ENCODE results near the gene TMCO6. TPM values are rescaled to one million over a fixed set of nuclear protein-coding genes. Genes with fewer than 3 reads are reported as not detected.
"Not testable (repeated sequence)": the region's sequence is repeated elsewhere in the genome, so short reads cannot be mapped to it uniquely, and the experiment has no call there.

The TMCO6 gene
- total RNA-seq, 6 donors from 2014 or later: 11.8 to 99.7 (median 31.3) TPM

DNA sequence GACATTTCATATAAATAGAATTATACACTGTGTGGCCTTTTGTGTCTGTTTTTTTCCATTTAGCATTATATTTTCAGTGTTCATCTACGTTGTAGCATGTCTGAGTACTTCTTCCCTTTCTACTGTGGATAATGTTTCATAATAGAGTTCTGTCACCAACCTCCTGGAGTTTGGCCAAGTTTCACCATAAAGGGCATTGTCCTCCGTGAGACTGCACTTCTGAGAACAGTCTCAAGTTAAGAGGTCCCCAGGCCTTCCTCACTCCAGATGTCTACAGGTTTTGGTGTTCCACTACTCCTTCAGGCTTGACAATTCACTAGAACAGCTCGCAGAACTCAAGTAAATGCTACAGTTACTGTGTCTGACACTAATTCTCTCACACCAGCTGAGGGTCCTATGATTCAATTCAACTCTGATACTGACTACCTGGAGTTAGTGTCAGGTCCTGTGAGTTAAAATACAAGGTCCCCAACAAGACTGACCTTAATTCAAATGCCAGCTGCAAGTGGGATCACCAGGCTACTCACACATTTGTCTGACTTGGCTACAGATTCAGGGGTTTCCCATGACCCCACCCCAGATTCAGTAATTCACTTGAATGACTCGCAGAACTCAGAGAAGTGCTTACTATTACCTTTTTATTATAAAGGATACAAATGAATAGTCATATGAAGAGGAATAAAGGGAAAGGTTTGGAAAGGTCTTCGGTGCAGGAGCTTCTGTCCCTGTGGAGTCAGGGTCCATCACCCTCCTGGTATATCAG is 43.5 kb upstream of the TMCO6 start:
- peak in 1 of 2 donors; percentile 80 for DNase-seq
- H3K4me1 ChIP-seq: peaks cover 21 to 31% (median 23%) of the 10 kb centered on the region in 4 donors
- H3K27ac ChIP-seq: peak overlapping the region; percentile 44 to 79 (median 74)
- H3K4me3 ChIP-seq: no peak overlapping the region
- 55 to 63% methylated on average over 5 of the region's 5 CpGs for WGBS, 2 donors
- no peaks in the 10 kb centered on the region for H3K27me3 ChIP-seq
- no peaks in the 10 kb centered on the region for H3K36me3 ChIP-seq
- peak in 1 of 2 donors; percentile 81 for ATAC-seq (ENCODE audit: low FRiP score in 2 of 2)
- TF ChIP-seq POLR2AphosphoS5 (IDR thresholded peaks at IDR 0.05) (peak in 1 of 2 donors; percentile 42), EP300 (IDR thresholded peaks at IDR 0.05) (no peak), POLR2A (IDR thresholded peaks at IDR 0.05) (peak in 1 of 4 donors; percentile 31)
- H3K9me3 ChIP-seq: no peaks in the 10 kb centered on the region

- Histone ChIP-seq H3K27me3 (no peaks in the 10 kb centered on the region), H3K27ac (peak overlapping the region; percentile 44 to 79 (median 74)), H3K4me3 (no peak overlapping the region), H3K4me1 (peaks cover 19 to 31% (median 22%) of the 10 kb centered on the region in 4 donors), H3K36me3 (no peaks in the 10 kb centered on the region), H3K9me3 (no peaks in the 10 kb centered on the region)
- 43 to 71% methylated on average over 1 of the region's 1 CpG for WGBS, 2 donors
- DNase-seq (no peak), ATAC-seq (ENCODE audit: low FRiP score in 2 of 2) (peak in 1 of 2 donors; percentile 41)
- peak in 1 of 4 donors; percentile 26 for TF ChIP-seq POLR2A (IDR thresholded peaks at IDR 0.05)
- TF ChIP-seq POLR2AphosphoS5 (IDR thresholded peaks at IDR 0.05): no peak
Observed at GRCh38 chr5:140596321-140596741, 42.9 kb upstream of the TMCO6 start.

DNA sequence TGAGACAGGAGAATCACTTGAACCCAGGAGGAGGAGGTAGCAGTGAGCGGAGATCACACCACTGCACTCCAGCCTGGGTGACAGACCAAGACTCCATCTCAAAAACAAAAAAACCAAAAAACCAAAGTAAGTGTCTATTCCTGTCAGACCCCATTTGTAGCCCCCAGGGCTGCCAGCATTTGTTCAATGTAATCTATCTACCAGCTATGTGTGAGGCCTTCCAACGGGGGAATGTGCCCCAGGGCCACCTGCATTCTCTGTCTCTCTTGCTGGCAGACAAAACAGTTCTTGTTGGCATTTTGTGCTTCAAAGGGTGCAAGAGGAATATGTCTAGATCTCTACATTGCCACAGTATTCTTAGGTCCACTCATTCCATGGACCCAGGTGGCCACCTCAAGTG is 40.4 kb upstream of the TMCO6 start:
- no peak for DNase-seq
- no peak for ATAC-seq (ENCODE audit: low FRiP score in 2 of 2)
- H3K27ac ChIP-seq: no peak overlapping the region

DNA sequence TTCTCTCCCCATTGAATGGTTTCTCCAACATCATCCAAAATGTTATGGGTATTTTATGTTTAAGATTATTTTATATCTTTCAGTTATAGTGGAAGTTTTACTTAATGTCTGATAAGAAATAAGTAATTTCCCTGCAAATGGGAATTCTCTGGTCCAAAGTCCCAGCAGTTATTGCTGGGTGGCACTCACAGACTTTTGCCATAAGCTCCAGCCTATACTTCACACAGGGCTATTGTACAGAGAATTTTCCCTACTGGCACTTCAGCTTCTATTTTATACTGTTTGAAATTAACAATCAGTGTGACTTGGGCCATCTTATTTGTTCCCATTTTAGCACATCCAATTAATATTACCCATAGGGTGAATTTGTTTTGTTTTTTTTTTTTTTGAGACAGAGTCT is 39.2 kb upstream of the TMCO6 start:
- H3K27ac ChIP-seq: no peak overlapping the region
- TF ChIP-seq, protein P1, sequence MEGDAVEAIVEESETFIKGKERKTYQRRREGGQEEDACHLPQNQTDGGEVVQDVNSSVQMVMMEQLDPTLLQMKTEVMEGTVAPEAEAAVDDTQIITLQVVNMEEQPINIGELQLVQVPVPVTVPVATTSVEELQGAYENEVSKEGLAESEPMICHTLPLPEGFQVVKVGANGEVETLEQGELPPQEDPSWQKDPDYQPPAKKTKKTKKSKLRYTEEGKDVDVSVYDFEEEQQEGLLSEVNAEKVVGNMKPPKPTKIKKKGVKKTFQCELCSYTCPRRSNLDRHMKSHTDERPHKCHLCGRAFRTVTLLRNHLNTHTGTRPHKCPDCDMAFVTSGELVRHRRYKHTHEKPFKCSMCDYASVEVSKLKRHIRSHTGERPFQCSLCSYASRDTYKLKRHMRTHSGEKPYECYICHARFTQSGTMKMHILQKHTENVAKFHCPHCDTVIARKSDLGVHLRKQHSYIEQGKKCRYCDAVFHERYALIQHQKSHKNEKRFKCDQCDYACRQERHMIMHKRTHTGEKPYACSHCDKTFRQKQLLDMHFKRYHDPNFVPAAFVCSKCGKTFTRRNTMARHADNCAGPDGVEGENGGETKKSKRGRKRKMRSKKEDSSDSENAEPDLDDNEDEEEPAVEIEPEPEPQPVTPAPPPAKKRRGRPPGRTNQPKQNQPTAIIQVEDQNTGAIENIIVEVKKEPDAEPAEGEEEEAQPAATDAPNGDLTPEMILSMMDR (IDR thresholded peaks at IDR 0.05): no peak
- TF ChIP-seq EP300 (IDR thresholded peaks at IDR 0.05) (no peak), POLR2AphosphoS5 (IDR thresholded peaks at IDR 0.05) (no peak), POLR2A (IDR thresholded peaks at IDR 0.05) (no peak)
- no peaks in the 10 kb centered on the region for H3K9me3 ChIP-seq
- no peaks in the 10 kb centered on the region for H3K36me3 ChIP-seq
- peaks cover 15 to 23% (median 22%) of the 10 kb centered on the region in 4 donors for H3K4me1 ChIP-seq
- H3K4me3 ChIP-seq: no peak overlapping the region
- no peak for DNase-seq
- no peaks in the 10 kb centered on the region for H3K27me3 ChIP-seq
- no peak for ATAC-seq (ENCODE audit: low FRiP score in 2 of 2)

More for the DNA sequence above, 40.4 kb upstream of the TMCO6 start:
- TF ChIP-seq, protein P1 (IDR thresholded peaks at IDR 0.05): no peak
- TF ChIP-seq POLR2A (IDR thresholded peaks at IDR 0.05) (no peak), EP300 (IDR thresholded peaks at IDR 0.05) (no peak)
- H3K4me3 ChIP-seq: no peak overlapping the region
- peaks cover 19 to 35% (median 28%) of the 10 kb centered on the region in 4 donors for H3K4me1 ChIP-seq
- WGBS, 2 donors: 63 to 64% methylated on average over 2 of the region's 2 CpGs
- H3K9me3 ChIP-seq: no peaks in the 10 kb centered on the region
- no peaks in the 10 kb centered on the region for H3K36me3 ChIP-seq
- no peaks in the 10 kb centered on the region for H3K27me3 ChIP-seq

DNA sequence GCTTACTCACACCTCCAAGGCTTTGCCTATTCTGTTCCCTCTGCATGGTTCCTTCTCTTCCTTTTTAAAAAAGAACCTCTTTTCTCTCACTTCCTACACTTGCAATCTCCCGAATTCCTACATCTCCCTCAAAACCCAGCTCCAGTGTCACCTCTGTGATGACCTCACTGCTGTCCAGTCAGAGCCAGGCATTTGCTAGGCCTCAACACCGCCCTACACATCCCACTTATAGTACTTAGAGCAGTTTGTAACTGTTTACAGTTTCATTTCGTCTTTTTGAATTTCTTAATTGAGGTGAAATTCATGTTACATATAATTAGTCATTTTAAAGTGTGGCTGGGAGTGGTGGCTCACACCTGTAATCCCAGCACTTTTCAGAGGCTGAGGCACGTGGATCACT is 37.1 kb upstream of the TMCO6 start:
- Histone ChIP-seq H3K4me3 (no peak overlapping the region), H3K27me3 (no peaks in the 10 kb centered on the region), H3K27ac (peak overlapping the region; percentile 24 to 86 (median 70)), H3K9me3 (no peaks in the 10 kb centered on the region), H3K4me1 (peaks cover 0 to 8% (median 7%) of the 10 kb centered on the region in 4 donors), H3K36me3 (no peaks in the 10 kb centered on the region)
- DNase-seq (peak in 1 of 2 donors; percentile 54), ATAC-seq (ENCODE audit: low FRiP score in 2 of 2) (peak in 1 of 2 donors; percentile 73)
- TF ChIP-seq, protein P1 (IDR thresholded peaks at IDR 0.05): no peak
- TF ChIP-seq POLR2AphosphoS5 (IDR thresholded peaks at IDR 0.05) (no peak), EP300 (IDR thresholded peaks at IDR 0.05) (no peak), POLR2A (IDR thresholded peaks at IDR 0.05) (no peak)
- 76% methylated on average over 4 of the region's 4 CpGs for WGBS, 2 donors

GRCh38 chr5:140603446-140603698 is 35.9 kb upstream of the TMCO6 start:
- H3K36me3 ChIP-seq; H3K27me3 ChIP-seq; H3K9me3 ChIP-seq; H3K4me1 ChIP-seq; H3K4me3 ChIP-seq; ATAC-seq (ENCODE audit: low FRiP score in 2 of 2); DNase-seq: not testable (repeated sequence)
- WGBS, 2 donors: 90 to 95% methylated on average over 4 of the region's 4 CpGs
- peak overlapping the region in 3 of 4 donors; percentile 63 to 86 (median 80) for H3K27ac ChIP-seq
